ENCODE data around the gene RNF183. TPM values are rescaled to one million over a fixed set of nuclear protein-coding genes. Genes with fewer than 3 reads are reported as not detected.

RNF183 gene, protein sequence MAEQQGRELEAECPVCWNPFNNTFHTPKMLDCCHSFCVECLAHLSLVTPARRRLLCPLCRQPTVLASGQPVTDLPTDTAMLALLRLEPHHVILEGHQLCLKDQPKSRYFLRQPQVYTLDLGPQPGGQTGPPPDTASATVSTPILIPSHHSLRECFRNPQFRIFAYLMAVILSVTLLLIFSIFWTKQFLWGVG
- 0.16 to 0.53 TPM (median 0.29 TPM) in 3 replicates for total RNA-seq

DNA sequence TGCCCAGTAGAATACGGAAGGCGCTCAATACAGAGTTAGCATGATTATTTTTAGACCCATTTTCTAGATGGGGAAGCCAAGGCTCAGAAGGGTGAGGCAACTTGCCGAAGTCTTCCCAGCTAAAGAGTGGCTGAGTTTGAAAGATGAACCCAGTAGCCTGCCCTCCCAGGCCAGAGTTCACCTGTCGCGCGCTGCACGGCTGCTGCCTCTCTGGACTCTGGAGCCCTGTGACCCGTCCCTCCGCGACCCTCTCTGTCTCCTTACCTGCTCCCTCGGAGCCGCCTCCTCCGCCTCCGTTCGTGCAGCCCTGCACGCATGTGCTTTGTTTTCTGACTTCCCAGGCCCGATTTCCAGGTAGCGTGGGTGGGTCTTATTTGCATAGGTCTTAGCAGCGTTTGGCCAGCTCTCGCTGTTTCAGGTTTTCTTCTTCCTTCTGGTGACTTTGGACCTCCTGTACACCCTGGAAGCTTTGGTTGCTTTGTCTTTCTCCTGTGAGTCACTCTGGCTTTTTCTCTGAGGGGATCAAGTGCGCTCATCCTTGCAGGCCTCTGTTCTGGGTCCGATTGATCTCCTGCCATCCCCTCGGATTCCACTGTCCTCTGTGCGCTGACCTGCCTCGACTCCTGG lies at the start of gene RNF183:
TSS of gene RNF183 (minus strand) at position 585 of the 627 bp plus-strand sequence. CDS start 5,192 bp downstream, outside the sequence.
- no peaks in the 10 kb centered on the region for H3K9me3 Mint-ChIP-seq
- H3K4me3 Mint-ChIP-seq: no peak within 1 kb of the TSS
- DNase-seq (ENCODE audit: low spot score in 2 of 2, unreplicated experiment in 2 of 2): no peak

DNA sequence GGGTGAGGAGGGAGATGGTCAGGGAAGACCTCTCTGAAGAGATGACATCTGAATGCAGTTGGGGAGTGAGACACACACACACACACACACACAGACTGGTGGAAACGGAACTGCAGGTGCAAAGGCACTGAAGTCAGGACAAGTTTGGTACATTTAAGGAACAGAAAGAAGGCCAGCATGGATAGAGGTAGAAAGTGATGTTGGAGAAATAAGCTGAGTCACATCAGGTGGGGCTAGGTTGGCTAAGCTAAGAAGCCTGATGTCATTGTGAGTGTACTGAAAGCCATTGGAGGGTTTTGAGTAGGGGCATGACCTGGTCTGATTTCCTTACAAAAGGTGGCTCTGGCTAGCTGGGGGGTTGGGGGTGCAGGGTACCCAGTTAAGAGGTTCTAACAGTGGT lies 49.2 kb upstream of the RNF183 start:
- Mint-ChIP-seq H3K9me3 (no peaks in the 10 kb centered on the region), H3K27ac (no peak overlapping the region), H3K4me1 (peaks cover 9% of the 10 kb centered on the region), H3K4me3 (no peak overlapping the region), H3K27me3 (ENCODE audit: low read depth) (peaks cover 50% of the 10 kb centered on the region), H3K36me3 (no peaks in the 10 kb centered on the region)
- TF ChIP-seq, protein P1, sequence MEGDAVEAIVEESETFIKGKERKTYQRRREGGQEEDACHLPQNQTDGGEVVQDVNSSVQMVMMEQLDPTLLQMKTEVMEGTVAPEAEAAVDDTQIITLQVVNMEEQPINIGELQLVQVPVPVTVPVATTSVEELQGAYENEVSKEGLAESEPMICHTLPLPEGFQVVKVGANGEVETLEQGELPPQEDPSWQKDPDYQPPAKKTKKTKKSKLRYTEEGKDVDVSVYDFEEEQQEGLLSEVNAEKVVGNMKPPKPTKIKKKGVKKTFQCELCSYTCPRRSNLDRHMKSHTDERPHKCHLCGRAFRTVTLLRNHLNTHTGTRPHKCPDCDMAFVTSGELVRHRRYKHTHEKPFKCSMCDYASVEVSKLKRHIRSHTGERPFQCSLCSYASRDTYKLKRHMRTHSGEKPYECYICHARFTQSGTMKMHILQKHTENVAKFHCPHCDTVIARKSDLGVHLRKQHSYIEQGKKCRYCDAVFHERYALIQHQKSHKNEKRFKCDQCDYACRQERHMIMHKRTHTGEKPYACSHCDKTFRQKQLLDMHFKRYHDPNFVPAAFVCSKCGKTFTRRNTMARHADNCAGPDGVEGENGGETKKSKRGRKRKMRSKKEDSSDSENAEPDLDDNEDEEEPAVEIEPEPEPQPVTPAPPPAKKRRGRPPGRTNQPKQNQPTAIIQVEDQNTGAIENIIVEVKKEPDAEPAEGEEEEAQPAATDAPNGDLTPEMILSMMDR (IDR thresholded peaks at IDR 0.05; ENCODE audit: unreplicated experiment): no peak
- no peak for DNase-seq (ENCODE audit: low spot score in 2 of 2, unreplicated experiment in 2 of 2)

More for the DNA sequence above, at the start of gene RNF183:
- H3K27me3 Mint-ChIP-seq (ENCODE audit: low read depth): peaks cover 3% of the 10 kb centered on the region
- TF ChIP-seq, protein P1 (IDR thresholded peaks at IDR 0.05; ENCODE audit: unreplicated experiment): no peak
- no peak within 1 kb of the TSS for H3K27ac Mint-ChIP-seq
- H3K36me3 Mint-ChIP-seq: no peaks in the 10 kb centered on the region
- peaks cover 9% of the 10 kb centered on the region for H3K4me1 Mint-ChIP-seq

DNA sequence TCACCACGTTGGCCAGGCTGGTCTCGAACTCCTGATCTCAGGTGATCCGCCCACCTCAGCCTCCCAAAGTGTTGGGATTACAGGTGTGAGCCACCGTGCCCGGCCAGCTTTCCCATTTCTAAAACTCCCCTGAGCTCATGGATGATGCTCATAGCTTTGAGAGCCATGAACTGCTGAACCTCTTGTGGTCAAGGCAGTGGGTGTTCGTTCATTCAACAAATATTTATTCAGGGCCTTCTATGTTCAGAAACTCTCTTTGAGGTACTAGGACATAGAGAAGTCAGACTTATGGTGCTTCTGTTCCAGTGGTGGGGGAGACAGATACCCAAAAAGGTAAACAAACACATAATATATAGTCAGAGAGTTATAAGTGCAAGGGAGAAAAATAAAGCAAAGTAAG lies 48.8 kb upstream of the RNF183 start:
- Mint-ChIP-seq H3K9me3 (no peaks in the 10 kb centered on the region), H3K27ac (no peak overlapping the region), H3K27me3 (ENCODE audit: low read depth) (peaks cover 53% of the 10 kb centered on the region), H3K4me1 (peaks cover 9% of the 10 kb centered on the region), H3K36me3 (no peaks in the 10 kb centered on the region), H3K4me3 (no peak overlapping the region)
- no peak for DNase-seq (ENCODE audit: low spot score in 2 of 2, unreplicated experiment in 2 of 2)
- TF ChIP-seq, protein P1 (IDR thresholded peaks at IDR 0.05; ENCODE audit: unreplicated experiment): no peak

DNA sequence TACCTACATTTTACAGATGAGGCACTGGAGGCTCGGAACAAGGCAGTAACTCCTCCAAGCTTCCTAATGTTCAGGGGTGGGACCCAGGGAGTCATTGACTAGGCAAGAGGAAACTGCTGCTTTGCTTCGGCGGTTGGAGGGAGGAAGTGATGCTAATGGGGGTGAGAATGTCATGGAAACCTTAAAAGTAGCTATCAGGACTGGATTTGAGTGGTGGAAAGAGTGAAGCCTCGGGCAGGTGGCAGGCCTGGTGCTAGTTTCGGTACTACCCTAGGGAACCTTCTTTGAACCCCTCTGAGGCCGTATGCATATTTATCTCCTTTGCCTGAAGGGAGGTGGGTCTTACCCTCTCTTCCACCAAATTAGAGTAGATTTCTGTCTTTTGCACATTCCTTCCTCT lies 47.8 kb upstream of the RNF183 start:
- TF ChIP-seq, protein P1 (IDR thresholded peaks at IDR 0.05; ENCODE audit: unreplicated experiment): no peak
- H3K4me3 Mint-ChIP-seq: peak overlapping the region; percentile 63
- peaks cover 9% of the 10 kb centered on the region for H3K4me1 Mint-ChIP-seq
- H3K36me3 Mint-ChIP-seq: no peaks in the 10 kb centered on the region
- H3K27ac Mint-ChIP-seq: no peak overlapping the region
- H3K27me3 Mint-ChIP-seq (ENCODE audit: low read depth): peaks cover 53% of the 10 kb centered on the region
- DNase-seq (ENCODE audit: low spot score in 2 of 2, unreplicated experiment in 2 of 2): no peak
- no peaks in the 10 kb centered on the region for H3K9me3 Mint-ChIP-seq

DNA sequence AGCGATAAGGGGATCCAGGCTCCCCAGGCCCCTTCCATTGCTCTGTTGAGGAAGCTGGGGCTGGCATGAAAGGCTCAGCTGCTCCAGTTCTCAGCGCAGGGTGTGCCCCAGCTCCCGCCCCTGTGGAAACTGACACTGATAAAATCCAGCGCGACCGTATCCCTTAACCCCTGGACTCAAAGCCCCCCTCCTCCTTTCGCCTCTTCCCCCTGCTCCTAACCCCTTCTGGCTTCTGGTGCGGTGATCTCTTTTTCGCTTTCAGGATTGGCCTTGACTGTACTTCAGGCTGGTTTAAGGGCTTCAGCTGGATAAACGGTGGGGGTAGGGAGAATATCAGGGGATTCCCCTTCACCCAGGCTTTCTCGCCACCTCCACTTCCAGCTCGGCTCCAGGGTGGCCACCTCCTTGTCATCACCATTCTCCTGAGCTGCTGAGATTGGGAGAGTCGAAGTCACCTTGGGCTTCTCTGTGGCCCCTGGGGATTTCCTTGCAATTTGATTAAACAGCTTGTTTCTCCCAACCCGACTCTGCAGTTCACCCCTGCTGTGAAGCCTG lies 47.0 kb upstream of the RNF183 start:
- peaks cover 10% of the 10 kb centered on the region for H3K4me1 Mint-ChIP-seq
- peaks cover 53% of the 10 kb centered on the region for H3K27me3 Mint-ChIP-seq (ENCODE audit: low read depth)
- peak overlapping the region; percentile 63 for H3K4me3 Mint-ChIP-seq
- H3K9me3 Mint-ChIP-seq: no peaks in the 10 kb centered on the region
- no peak for DNase-seq (ENCODE audit: low spot score in 2 of 2, unreplicated experiment in 2 of 2)
- no peak overlapping the region for H3K27ac Mint-ChIP-seq
- H3K36me3 Mint-ChIP-seq: no peaks in the 10 kb centered on the region
- TF ChIP-seq, protein P1 (IDR thresholded peaks at IDR 0.05; ENCODE audit: unreplicated experiment): no peak
